Loucy (cell line): ENCODE results near the gene CCDC61.

Experiments used
- H2AFZ ChIP-seq: fragments of 200-600 bp; sonication (generic); 2 replicates; pipeline ENCODE4 v1.6.0; 2016; ENCODE audit warnings: antibody characterized with exemption, mild to moderate bottlenecking, low read length, moderate library complexity
- H3F3A ChIP-seq: fragments of 200-600 bp; 2 replicates; pipeline ENCODE4 v1.6.0; 2016; ENCODE audit warnings: antibody characterized with exemption, low read depth, mild to moderate bottlenecking
- H3K27me3 ChIP-seq: fragments of 200-600 bp; sonication (generic); 2 replicates; pipeline ENCODE4 v1.6.1; 2014; ENCODE audit warnings: low read length, mild to moderate bottlenecking; ENCODE audit not compliant: insufficient read depth, poor library complexity, severe bottlenecking
- H3K36me3 ChIP-seq: fragments of 200-600 bp; sonication (generic); 2 replicates; pipeline ENCODE4 v1.6.1; 2016; ENCODE audit warnings: low read length; ENCODE audit not compliant: insufficient read depth
- H3K4me1 ChIP-seq: fragments of 200-600 bp; sonication (generic); 2 replicates; pipeline ENCODE4 v1.5.1; 2014; ENCODE audit warnings: low read length, mild to moderate bottlenecking; ENCODE audit not compliant: insufficient read depth, poor library complexity, severe bottlenecking
- H3K4me2 ChIP-seq: fragments of 200-600 bp; sonication (generic); 2 replicates; pipeline ENCODE4 v1.6.0; 2014; ENCODE audit warnings: antibody characterized with exemption, low read length, low read depth, mild to moderate bottlenecking; ENCODE audit not compliant: poor library complexity, severe bottlenecking
- H3K4me3 ChIP-seq: fragments of 200-600 bp; sonication (generic); 2 replicates; pipeline ENCODE4 v1.5.1; 2014; ENCODE audit warnings: low read length, mild to moderate bottlenecking, mixed read lengths; ENCODE audit not compliant: poor library complexity, severe bottlenecking
- H3K79me2 ChIP-seq: fragments of 200-600 bp; sonication (generic); 2 replicates; pipeline ENCODE4 v1.6.1; 2014; ENCODE audit warnings: low read length; ENCODE audit not compliant: insufficient read depth
- H3K9ac ChIP-seq: fragments of 200-600 bp; sonication (generic); 2 replicates; pipeline ENCODE4 v1.6.0; 2014; ENCODE audit warnings: mild to moderate bottlenecking, low read depth, low read length, moderate library complexity; ENCODE audit not compliant: poor library complexity, severe bottlenecking
- H3K9me2 ChIP-seq: fragments of 200-600 bp; sonication (generic); replicated peaks from 2 replicates; pipeline ENCODE4 v1.6.1; 2016; ENCODE audit warnings: low read depth, low read length, mixed read lengths
- H3K9me3 ChIP-seq: fragments of 200-600 bp; sonication (generic); 2 replicates; pipeline ENCODE4 v1.6.1; 2014; ENCODE audit warnings: mild to moderate bottlenecking, antibody characterized with exemption, low read length, low read depth; ENCODE audit not compliant: insufficient read depth
- H4K20me1 ChIP-seq: fragments of 200-600 bp; sonication (generic); 2 replicates; pipeline ENCODE4 v1.6.0; 2014; ENCODE audit warnings: antibody characterized with exemption, low read length, mild to moderate bottlenecking; ENCODE audit not compliant: insufficient read depth, poor library complexity, severe bottlenecking
- CTCF ChIP-seq: fragments of 200-600 bp; sonication (generic); conservative IDR thresholded peaks from 2 replicates; pipeline ENCODE4 v1.5.1; 2014; ENCODE audit warnings: mild to moderate bottlenecking, antibody characterized with exemption, low read length
- EZH2phosphoT487 ChIP-seq: fragments of 200-600 bp; IDR thresholded peaks from 2 replicates; pipeline ENCODE4 v1.6.1; 2018; ENCODE audit warnings: antibody characterized with exemption, mild to moderate bottlenecking, moderate library complexity, borderline replicate concordance

CCDC61 gene

GRCh38 chr19:46058778-46059177, 63.5 kb downstream of the CCDC61 start:
- Histone ChIP-seq H3K79me2 (no peaks in the 10 kb centered on the region), H3K9me2 (no peaks in the 10 kb centered on the region), H4K20me1 (no peaks in the 10 kb centered on the region), H3F3A (no peaks in the 10 kb centered on the region), H3K9ac (no peak overlapping the region), H3K36me3 (no peaks in the 10 kb centered on the region), H3K4me2 (no peak overlapping the region), H3K4me3 (no peak overlapping the region), H3K4me1 (no peaks in the 10 kb centered on the region), H2AFZ (no peak overlapping the region), H3K9me3 (no peaks in the 10 kb centered on the region; the same call in 1 of the 2 replicates), H3K27me3 (no peaks in the 10 kb centered on the region)
- TF ChIP-seq EZH2phosphoT487 = no peak
- TF ChIP-seq CTCF = no peak

GRCh38 chr19:46060012-46060411, 64.7 kb downstream of the CCDC61 start:
- H3F3A ChIP-seq = no peaks in the 10 kb centered on the region
- no peak for TF ChIP-seq EZH2phosphoT487
- TF ChIP-seq CTCF = no peak
- H3K9me3 ChIP-seq = no peaks in the 10 kb centered on the region; the same call in 1 of the 2 replicates
- no peak overlapping the region for H3K4me3 ChIP-seq
- H3K4me2 ChIP-seq = no peak overlapping the region
- H2AFZ ChIP-seq = no peak overlapping the region
- H3K27me3 ChIP-seq = no peaks in the 10 kb centered on the region
- H3K36me3 ChIP-seq = no peaks in the 10 kb centered on the region
- no peaks in the 10 kb centered on the region for H3K79me2 ChIP-seq
- H4K20me1 ChIP-seq = no peaks in the 10 kb centered on the region
- no peaks in the 10 kb centered on the region for H3K9me2 ChIP-seq
- no peaks in the 10 kb centered on the region for H3K4me1 ChIP-seq
- no peak overlapping the region for H3K9ac ChIP-seq

- H3K27me3 ChIP-seq = peaks cover 6% of the 10 kb centered on the region
- H3K4me2 ChIP-seq = no peak overlapping the region
- no peak overlapping the region for H3K4me3 ChIP-seq
- TF ChIP-seq CTCF = no peak
- no peak for TF ChIP-seq EZH2phosphoT487
- no peaks in the 10 kb centered on the region for H3K4me1 ChIP-seq
- H3K79me2 ChIP-seq = no peaks in the 10 kb centered on the region
- no peaks in the 10 kb centered on the region for H3K9me2 ChIP-seq
- H3K9ac ChIP-seq = no peak overlapping the region
- H2AFZ ChIP-seq = no peak overlapping the region
- H3K9me3 ChIP-seq = no peaks in the 10 kb centered on the region; the same call in 1 of the 2 replicates
- no peaks in the 10 kb centered on the region for H4K20me1 ChIP-seq
- no peaks in the 10 kb centered on the region for H3F3A ChIP-seq
- no peaks in the 10 kb centered on the region for H3K36me3 ChIP-seq
Observed at GRCh38 chr19:46063201-46063600, 67.9 kb downstream of the CCDC61 start.
